Esophagus (tissue), 2 donors: ENCODE data around the gene VSIG10L2. TPM values are rescaled to one million over a fixed set of nuclear protein-coding genes. Genes with fewer than 3 reads are reported as not detected.

Experiments
- H3K27ac ChIP-seq, 2 donors: one replicate each; pipeline ENCODE4 v1.5.1; 2013; ENCODE audit warnings: low read depth in 2 of 2, mild to moderate bottlenecking in 2 of 2, inconsistent platforms in 1 of 2, low read length in 1 of 2, moderate library complexity in 1 of 2
- H3K27me3 ChIP-seq, 2 donors: one replicate each; pipeline ENCODE4 v1.6.1; 2013; ENCODE audit warnings: low read length in 2 of 2, control low read depth in 1 of 2, mild to moderate bottlenecking in 1 of 2; ENCODE audit not compliant: insufficient read depth in 2 of 2, control insufficient read depth in 1 of 2
- H3K36me3 ChIP-seq, 2 donors: one replicate each; pipeline ENCODE4 v1.6.1; 2013; ENCODE audit warnings: low read length in 1 of 2; ENCODE audit not compliant: control insufficient read depth in 2 of 2, insufficient read depth in 2 of 2
- H3K4me1 ChIP-seq, 2 donors: one replicate each; pipeline ENCODE4 v1.6.1; 2013; ENCODE audit warnings: low read length in 1 of 2; ENCODE audit not compliant: control insufficient read depth in 2 of 2, insufficient read depth in 2 of 2
- H3K4me3 ChIP-seq, 2 donors: one replicate each; pipeline ENCODE4 v1.5.1; 2013; ENCODE audit warnings: low read length in 2 of 2, mild to moderate bottlenecking in 2 of 2, low read depth in 1 of 2, moderate library complexity in 1 of 2
- H3K9me3 ChIP-seq, 2 donors: one replicate each; pipeline ENCODE4 v1.6.1; 2013; ENCODE audit warnings: mild to moderate bottlenecking in 2 of 2, low read depth in 1 of 2, low read length in 1 of 2, moderate library complexity in 1 of 2; ENCODE audit not compliant: control insufficient read depth in 2 of 2, insufficient read depth in 1 of 2
- WGBS, 2 donors: extraction: QIAGEN DNeasy Blood & Tissue Kit; methylation state at CpG; one replicate each; pipeline ENCODE4 v1.1.7; 2013; 5-methylcytosine and 5-hydroxymethylcytosine counted together
- polyA plus RNA-seq, 2 donors: library from polyadenylated mRNA; stranded (reverse); fragments of 200-250 nt; gene quantifications; one replicate each; pipeline ENCODE4 v1.2.3, GENCODE V29; 2013
- donor health status: healthy with polysubstance abuse.
- donor health status: Bipolar disorder and iron deficiency.

The VSIG10L2 gene
- polyA plus RNA-seq, 2 donors: 0.59 to 0.86 TPM

- WGBS, 2 donors: 26 to 46% methylated on average over 2 of the region's 2 CpGs
- Histone ChIP-seq H3K4me1 (peaks cover 13 to 26% of the 10 kb centered on the region in 2 donors), H3K27me3 (no peaks in the 10 kb centered on the region), H3K27ac (peak overlapping the region in 1 of 2 donors; percentile 72), H3K9me3 (no peaks in the 10 kb centered on the region), H3K4me3 (no peak overlapping the region), H3K36me3 (no peaks in the 10 kb centered on the region)
Observed at GRCh38 chr11:125952559-125952958, 6.7 kb downstream of the VSIG10L2 start.

GRCh38 chr11:125952973-125953372 is 7.1 kb downstream of the VSIG10L2 start:
- Histone ChIP-seq H3K4me1 (peaks cover 13 to 26% of the 10 kb centered on the region in 2 donors), H3K36me3 (no peaks in the 10 kb centered on the region), H3K4me3 (no peak overlapping the region), H3K27me3 (no peaks in the 10 kb centered on the region), H3K9me3 (no peaks in the 10 kb centered on the region), H3K27ac (peak overlapping the region; percentile 16 to 72)
- WGBS, 2 donors: 32 to 42% methylated on average over 7 of the region's 7 CpGs

DNA sequence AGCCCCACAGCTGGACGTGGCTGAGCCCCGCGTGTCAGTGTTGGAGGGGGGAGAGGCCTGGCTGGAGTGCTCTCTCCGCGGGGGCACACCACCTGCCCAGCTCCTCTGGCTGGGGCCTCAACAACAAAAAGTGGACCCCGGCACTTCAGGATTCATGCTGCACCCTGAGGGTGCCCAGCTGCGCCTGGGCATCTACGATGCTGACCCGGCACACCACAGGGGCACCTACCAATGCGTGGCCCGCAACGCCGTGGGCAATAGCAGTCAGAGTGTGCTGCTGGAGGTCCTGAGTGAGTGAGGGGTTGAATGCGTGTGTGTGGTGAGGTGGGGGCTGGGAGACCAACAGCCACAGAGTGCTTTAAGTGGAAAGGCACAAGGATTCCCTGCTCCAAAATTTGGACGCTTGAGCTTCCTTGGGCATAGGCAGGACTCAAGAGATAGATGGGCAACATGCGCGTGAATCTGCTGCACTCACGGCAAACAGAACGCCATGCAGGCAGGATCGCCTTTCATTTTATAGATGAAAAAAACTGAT is 7.6 kb downstream of the VSIG10L2 start:
- Histone ChIP-seq H3K27me3 (no peaks in the 10 kb centered on the region), H3K4me3 (no peak overlapping the region), H3K4me1 (peaks cover 13 to 25% of the 10 kb centered on the region in 2 donors), H3K27ac (no peak overlapping the region), H3K9me3 (no peaks in the 10 kb centered on the region), H3K36me3 (no peaks in the 10 kb centered on the region)
- WGBS, 2 donors: 77 to 85% methylated on average over 20 of the region's 20 CpGs

- H3K4me1 ChIP-seq: peaks cover 13 to 24% of the 10 kb centered on the region in 2 donors
- H3K27me3 ChIP-seq: no peaks in the 10 kb centered on the region
- WGBS, 2 donors: 92 to 94% methylated on average over 21 of the region's 21 CpGs
- no peak overlapping the region for H3K27ac ChIP-seq
- no peak overlapping the region for H3K4me3 ChIP-seq
- no peaks in the 10 kb centered on the region for H3K9me3 ChIP-seq
- no peaks in the 10 kb centered on the region for H3K36me3 ChIP-seq
Observed at GRCh38 chr11:125954123-125954944, 8.5 kb downstream of the VSIG10L2 start.

- H3K4me1 ChIP-seq: peaks cover 13 to 24% of the 10 kb centered on the region in 2 donors
- H3K36me3 ChIP-seq: no peaks in the 10 kb centered on the region
- no peaks in the 10 kb centered on the region for H3K9me3 ChIP-seq
- H3K27ac ChIP-seq: no peak overlapping the region
- no peak overlapping the region for H3K4me3 ChIP-seq
- WGBS, 2 donors: 93% methylated on average over 15 of the region's 15 CpGs
- no peaks in the 10 kb centered on the region for H3K27me3 ChIP-seq
Observed at GRCh38 chr11:125954945-125955640, 9.2 kb downstream of the VSIG10L2 start.

DNA sequence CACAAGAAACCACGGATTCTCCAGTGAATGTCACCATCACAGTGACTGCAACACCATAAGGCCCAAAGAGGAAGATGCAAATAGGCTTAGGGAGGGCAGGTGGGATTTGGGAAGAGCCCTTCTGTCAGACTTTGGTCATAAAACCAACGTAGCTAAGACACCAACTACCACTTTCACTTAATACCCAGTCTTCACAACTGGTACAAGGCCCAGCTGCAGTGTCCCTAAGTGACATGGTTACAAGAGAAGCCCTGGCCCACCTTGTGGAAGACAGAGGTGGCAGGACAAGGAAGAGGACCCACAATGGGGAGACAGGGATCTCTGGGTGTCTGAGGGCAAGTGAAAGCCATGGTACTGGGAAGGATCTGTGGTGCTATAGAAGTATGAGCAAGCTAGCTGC is 10.0 kb downstream of the VSIG10L2 start:
- Histone ChIP-seq H3K4me3 (no peak overlapping the region), H3K27ac (no peak overlapping the region), H3K9me3 (no peaks in the 10 kb centered on the region), H3K27me3 (no peaks in the 10 kb centered on the region), H3K36me3 (no peaks in the 10 kb centered on the region), H3K4me1 (peaks cover 10 to 21% of the 10 kb centered on the region in 2 donors)
- WGBS, 2 donors: 86% methylated on average over 2 of the region's 2 CpGs

- Histone ChIP-seq H3K4me3 (no peak overlapping the region), H3K27ac (no peak overlapping the region), H3K27me3 (no peaks in the 10 kb centered on the region), H3K9me3 (no peaks in the 10 kb centered on the region), H3K36me3 (peaks cover 0 to under 1% of the 10 kb centered on the region in 2 donors), H3K4me1 (peaks cover 8 to 15% of the 10 kb centered on the region in 2 donors)
- 72 to 79% methylated on average over 22 of the region's 22 CpGs for WGBS, 2 donors
Observed at GRCh38 chr11:125956391-125957134, 10.7 kb downstream of the VSIG10L2 start.

- no peak overlapping the region for H3K4me3 ChIP-seq
- no peak overlapping the region for H3K27ac ChIP-seq
- no peaks in the 10 kb centered on the region for H3K27me3 ChIP-seq
- WGBS, 2 donors: 84 to 85% methylated on average over 14 of the region's 14 CpGs
- H3K9me3 ChIP-seq: no peaks in the 10 kb centered on the region
- peaks cover 0 to 2% of the 10 kb centered on the region in 2 donors for H3K36me3 ChIP-seq
- H3K4me1 ChIP-seq: peaks cover 6 to 11% of the 10 kb centered on the region in 2 donors
Observed at GRCh38 chr11:125957618-125958332, 11.9 kb downstream of the VSIG10L2 start.
